ENCODE measurements around the gene CFAP43.
"Not testable (repeated sequence)": the region's sequence is repeated elsewhere in the genome, so short reads cannot be mapped to it uniquely, and the experiment has no call there.

Gene CFAP43

DNA sequence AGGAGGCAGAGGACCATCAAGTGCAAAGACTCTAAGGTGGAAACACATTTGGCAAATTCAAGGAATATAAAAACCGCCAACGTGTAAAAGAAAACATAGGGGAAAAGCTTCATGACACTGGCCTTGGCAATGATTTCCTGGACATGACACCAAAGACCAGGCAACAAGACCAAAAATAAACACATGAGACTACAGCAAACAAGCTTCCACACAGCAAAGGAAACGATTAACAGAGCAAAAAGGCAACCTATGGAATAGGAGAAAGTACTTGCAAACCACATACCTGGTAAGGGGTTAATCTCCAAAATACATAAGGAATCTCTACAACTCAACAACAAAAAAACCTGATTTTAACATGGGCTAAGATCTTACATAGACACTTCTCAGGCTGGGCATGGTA is 26.0 kb upstream of the CFAP43 start:
- DNase-seq (no peak), ATAC-seq (no peak)

DNA sequence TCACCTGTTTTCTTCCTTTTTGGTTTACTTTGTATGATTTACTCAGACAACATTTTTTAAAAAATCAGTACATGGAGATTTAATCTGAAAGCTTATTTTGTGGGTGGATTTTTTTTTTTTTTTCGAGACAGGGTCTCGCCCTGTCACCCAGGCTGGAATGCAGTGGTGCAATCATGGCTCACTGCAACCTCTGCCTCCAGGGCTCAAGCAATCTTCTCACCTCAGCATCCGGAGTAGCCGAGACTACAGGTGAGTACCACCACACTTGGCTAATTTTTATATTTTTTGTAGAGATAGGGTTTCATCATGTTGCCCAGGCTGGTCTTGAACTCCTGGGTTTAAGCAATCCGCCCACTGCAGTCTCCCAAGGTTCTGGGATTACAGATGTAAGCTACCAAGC is 25.1 kb upstream of the CFAP43 start:
- no peak for ATAC-seq
- DNase-seq: no peak

DNA sequence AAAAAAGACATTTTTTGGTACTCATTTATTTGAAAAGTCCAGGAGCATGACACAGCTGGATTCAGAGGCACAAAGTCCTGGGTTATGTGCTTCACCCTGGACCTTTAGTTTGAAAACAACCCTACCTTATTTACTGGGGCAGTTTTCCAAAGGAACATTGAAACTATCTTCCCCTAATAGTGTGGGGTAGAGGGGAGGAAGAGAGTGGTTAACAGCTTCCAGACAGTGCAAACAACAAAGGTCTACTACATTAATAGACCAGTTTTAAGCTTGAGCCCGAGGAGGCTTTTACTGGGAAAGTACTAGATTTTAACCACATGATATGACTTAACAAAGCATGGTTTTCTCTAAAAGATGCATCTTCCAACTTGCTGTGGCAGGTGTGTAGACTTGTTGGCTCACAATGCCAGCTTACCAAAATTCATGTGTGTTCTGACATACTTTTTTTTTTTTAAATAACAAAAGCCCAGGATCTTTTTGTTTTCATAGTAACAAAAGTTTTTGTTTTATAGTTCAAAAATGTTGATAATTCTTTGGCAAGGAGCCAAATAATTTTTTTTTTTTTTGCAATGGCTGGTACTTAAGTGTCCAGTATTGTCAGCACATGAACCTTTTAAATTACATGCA is 24.3 kb upstream of the CFAP43 start:
- no peak for ATAC-seq
- no peak for DNase-seq

DNA sequence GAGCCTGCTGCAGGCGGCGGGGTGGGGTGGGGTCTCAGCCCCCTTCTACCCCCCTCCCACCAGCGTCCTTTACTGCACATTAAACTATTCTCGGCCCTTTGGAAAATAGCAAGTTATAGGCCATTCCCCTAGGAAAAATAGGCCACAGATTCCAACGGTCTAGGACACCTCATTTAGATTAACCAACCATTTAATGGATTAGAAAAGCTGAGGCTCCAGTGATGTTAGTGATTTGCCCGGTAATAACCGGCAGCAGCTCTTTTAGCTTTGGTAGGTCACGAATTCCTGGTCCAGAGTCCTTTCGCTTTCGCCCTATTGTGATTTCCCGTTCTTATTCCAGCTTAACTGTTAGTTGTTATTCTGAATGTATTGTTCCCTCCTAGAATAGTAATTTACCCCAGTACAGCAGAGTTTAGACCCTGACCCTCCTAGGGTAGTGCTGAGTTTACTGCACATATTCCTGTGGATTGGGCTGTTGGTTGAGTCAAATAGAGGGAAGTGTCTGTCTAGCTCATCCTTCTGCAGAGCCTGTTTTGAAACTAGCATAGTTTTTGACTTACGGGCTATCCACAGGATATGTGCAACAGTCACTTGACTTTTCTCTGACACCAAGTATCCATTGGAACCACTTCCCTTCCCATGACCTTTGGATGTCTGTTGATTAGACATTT is 23.3 kb upstream of the CFAP43 start:
- no peak for DNase-seq

DNA sequence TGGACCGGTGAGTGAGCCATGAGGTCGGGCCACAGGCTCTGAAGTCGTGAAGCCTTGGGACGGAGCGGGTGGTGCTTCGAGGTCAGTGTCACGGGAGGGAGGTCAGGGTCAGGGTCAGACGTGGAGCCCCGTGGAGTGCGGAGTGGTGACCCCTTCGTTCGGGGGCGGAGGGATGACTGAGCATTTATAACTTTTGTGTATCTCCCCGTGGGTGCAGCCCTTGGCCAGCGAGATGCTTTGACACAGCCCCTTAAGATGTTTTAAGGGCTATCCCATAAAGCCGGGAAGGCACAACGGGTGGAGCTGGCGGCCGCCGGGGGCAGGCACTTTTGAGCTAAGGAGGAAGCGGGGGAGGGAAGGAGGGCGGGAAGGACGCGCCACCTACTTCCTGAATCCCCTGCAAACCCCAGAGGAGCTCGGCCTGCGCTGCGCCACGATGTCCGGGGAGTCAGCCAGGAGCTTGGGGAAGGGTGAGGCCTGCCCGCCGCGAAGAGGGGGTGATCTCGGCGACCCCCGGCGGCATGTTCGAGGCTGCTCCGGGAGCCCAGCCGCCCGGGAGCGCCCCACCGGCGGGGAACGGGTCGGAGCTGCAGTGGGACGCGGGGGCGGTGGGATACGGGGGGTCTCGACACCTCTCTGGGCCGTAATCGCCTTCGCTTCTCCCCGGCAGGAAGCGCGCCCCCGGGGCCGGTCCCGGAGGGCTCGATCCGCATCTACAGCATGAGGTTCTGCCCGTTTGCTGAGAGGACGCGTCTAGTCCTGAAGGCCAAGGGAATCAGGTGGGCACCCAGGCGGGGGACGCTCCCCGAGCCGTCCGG is 22.5 kb upstream of the CFAP43 start, which contains the start of gene GSTO1:
Gene GSTO1 (plus strand): TSS at position 400 of the 818 bp plus-strand sequence. CDS start 37 bp downstream, at position 437.
- ATAC-seq (peak; percentile 71), DNase-seq (peak; percentile 71)

More for the DNA sequence above, 23.3 kb upstream of the CFAP43 start:
- peak; percentile 67 for ATAC-seq

DNA sequence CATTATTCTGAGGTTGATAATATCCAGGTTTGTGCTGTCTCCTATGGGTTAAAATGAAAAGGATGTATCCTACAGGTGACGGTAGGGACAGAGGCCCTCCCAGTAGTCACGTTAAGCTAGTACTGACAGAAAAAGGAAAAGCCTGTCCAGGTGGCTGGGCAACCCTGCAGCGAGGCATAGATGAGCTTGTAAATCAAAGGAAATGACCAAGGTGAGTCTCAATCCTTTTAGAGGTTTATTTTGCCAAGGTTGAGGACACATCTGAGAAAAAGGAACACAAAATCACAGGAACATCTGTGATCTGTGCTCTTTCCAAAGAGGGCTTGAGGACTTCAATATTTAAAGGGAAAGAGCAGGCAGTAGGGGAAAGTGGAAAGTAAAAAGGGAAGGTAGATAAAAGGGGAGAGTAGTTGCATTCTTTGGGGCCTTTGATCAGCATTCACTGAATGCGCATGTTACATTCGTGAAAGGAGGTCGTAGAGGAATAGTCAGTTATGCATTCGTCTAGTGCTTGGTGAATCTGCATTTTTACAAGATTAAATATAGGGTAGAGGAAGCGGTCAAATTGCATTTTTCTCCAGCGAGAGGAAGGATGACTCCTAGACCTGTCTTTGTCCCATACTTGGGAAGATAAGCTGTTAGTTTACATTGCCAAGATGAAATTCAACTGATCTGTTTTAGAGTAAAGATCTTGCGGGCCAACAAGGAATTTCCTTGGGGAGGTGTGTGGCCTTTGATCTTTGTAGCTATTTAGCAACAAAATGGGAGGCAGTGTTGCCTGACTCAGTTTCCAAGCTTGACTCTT is 21.6 kb upstream of the CFAP43 start:
- DNase-seq (no peak), ATAC-seq (no peak)

DNA sequence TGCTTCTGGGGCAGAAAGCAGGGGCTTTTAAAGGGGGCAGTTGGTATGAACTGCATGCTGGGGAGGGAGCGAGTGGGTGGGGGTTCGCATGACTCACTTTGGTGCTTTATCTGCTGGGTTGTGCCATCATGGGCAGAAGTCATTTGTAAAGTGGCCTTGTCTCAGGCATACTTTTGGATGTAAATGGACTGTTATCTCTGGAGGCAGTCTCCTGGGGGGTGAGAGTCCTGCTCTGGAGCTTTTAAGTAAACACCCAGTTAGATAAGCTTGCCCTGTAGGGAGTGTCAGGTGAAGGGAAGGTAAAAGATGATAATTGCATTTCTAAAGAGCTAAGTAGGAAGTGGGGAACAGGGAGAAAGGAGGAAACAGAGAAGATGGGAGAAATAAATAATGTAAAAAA is 20.9 kb upstream of the CFAP43 start:
- DNase-seq: peak; percentile 37
- no peak for ATAC-seq

- no peak for ATAC-seq
- no peak for DNase-seq
Measured at GRCh38 chr10:104252368-104252767, 20.2 kb upstream of the CFAP43 start.

- no peak for DNase-seq
- ATAC-seq: no peak
Measured at GRCh38 chr10:104251443-104251842, 19.3 kb upstream of the CFAP43 start.

GRCh38 chr10:104250371-104250770 is 18.2 kb upstream of the CFAP43 start:
- ATAC-seq (no peak), DNase-seq (no peak)

GRCh38 chr10:104248931-104249330 is 16.8 kb upstream of the CFAP43 start:
- ATAC-seq, DNase-seq: not testable (repeated sequence)

DNA sequence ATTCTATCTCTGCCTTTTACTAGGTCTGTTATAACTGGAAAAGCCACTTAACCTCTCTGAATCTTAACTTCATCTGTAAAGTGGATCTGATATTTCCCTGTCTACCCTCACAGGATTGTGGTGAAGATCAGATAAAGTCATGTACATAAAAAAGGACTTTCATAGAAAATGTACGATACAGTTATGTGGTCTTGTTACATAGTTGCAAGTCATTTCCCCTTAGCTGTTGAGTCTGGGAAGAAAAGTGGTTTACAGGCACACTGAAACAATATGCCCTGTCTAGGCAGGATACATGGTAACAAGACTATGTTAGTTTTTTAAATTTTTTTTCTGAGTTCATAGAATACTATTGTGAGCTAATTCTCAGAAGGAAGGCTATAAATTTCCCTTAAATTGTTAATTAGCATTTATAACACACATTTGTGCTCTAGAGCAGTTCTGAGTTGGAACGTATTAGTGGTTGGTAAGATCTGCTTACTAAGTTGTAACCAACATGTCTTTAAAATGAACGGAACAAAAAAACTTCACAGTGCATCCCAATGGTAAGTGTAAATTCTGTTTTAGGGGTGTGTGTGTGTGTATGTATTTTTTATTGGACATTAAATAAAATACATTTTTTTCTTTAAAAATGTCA is 15.5 kb upstream of the CFAP43 start:
- DNase-seq (no peak), ATAC-seq (peak; percentile 73)

DNA sequence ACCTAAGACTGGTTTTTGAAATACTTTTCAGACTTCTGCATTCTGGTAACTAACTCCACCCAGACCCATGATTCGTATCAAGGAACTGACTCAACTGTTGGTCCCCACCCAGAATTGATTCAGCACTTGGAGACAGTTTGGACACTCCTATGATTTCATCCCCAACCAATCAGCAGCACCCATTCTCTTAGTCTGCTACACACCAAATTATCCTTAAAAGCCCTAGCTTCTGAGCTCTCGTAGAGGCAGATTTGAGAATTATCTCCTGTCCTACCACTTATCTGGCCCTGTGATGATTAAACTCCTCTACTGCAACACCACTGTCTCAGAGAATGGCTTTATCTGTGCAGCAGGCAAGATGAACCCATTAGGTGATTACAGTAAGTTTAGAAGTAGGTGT is 14.8 kb upstream of the CFAP43 start:
- DNase-seq: no peak
- peak; percentile 60 for ATAC-seq

DNA sequence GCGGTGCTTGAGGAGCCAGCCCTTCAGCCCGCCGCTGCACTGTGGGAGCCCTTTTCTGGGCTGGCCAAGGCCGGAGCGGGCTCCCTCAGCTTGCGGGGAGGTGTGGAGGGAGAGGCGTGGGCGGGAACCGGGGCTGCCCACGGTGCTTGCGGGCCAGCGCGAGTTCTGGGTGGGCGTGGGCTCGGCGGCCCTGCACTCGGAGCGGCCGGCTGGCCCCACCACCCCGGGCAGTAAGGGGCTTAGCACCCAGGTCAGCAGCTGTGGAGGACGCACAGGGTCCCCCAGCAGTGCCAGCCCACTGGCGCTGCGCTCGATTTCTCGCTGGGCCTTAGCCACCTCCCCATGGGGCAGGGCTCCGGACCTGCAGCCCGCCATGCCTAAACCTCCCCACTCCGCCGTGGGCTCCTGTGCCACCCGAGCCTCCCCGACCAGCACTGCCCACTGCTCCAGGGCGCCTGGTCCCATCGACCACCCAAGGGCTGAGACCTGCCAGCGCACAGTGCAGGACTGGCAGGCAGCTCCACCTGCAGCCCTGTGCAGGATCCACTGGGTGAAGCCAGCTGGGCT is 13.0 kb upstream of the CFAP43 start:
- ATAC-seq (no peak), DNase-seq (no peak)

DNA sequence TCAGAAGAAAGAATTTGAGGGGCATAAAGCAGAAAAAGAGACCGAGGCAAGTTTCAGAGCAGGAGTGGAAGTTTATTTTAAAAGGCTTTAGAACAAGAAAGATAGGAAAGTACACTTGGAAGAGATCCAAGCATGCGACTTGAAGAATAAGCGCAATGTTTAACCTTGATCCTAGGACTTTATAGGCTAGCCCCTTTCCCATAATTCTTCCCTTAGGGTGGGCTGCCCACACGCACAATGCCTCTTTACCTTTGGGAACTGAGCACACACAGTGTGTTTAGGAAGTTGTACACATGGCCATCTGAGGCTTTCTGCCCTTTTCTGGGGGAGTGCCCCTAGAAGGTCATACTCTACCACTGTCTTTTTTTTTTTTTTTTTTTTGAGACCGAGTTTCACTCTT is 11.3 kb upstream of the CFAP43 start:
- DNase-seq (no peak), ATAC-seq (no peak)

DNA sequence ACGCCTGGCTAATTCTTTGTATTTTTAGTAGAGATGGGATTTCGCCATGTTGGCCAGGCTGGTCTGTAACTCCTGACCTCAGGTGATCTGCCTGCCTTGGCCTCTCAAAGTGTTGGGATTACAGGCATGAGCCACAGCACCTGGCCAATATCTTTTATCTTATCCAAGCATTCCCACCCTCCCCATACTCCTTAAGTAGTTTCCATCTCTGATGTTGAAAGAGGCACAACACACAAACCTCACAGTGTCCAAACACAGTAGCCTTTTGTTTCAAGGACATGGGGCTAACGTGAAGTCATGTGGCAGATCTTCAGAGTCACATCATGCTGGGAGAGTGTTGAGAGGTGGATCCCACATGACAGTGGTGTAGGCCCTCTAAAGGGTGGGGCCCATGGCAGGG is 10.8 kb upstream of the CFAP43 start:
- not testable (repeated sequence) for ATAC-seq, DNase-seq

DNA sequence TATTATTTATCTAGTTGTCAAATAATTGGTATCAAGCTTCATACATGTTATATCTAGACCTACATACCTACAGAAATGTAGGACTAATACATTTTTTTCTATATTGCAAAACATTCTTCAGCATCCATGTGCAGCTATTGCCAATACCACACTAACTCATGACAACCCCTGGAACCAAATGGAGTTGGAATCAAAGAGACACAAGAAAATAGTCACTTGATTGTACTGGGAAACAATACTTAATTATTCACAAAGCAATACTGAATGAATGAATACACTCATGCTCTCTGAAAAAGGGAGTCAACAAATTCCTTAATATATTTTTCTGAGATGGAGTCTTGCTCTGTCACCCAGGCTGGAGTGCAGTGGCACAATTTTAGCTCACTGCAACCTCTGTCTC is 10.4 kb upstream of the CFAP43 start:
- DNase-seq (no peak), ATAC-seq (no peak)

- DNase-seq (no peak), ATAC-seq (no peak)
Measured at GRCh38 chr10:104240078-104240477, 7.9 kb upstream of the CFAP43 start.

DNA sequence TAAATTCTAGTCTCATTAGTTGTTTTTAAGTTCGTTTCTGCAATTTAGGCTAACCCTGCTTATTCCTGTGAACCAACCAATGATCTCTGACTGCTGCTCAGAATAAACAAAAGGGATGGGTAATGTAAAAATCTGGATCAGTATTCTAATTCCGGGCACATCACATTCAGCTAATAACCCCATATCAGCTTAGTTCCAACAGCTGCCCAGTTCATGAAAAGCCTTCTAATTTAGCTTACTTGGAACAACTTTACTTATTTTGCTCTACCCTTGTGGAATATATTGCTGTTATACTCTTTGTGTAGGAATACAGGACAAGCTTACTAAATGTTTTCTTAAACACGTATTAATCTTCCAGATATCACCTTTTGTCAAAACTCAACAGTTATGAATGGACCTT is 3.6 kb upstream of the CFAP43 start:
- ATAC-seq (no peak), DNase-seq (no peak)

DNA sequence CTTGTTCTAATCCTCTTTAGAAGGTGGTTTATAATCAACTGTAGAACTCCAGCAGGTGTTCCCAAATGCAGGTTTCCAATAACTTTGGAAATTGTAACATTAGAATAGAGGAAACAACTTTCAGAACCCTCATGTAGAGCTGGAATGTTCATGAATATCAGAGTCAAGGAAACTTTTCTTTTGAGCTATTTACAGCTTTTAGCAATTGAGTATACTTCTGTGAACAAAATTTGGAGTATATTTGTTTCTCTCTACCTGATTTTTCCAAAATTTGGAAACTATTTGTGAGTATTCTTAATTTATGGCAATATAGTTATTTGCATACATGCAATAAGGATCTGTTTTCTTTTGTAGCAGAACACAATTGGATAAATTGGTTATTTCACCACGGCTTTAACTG is 2.8 kb upstream of the CFAP43 start:
- DNase-seq (no peak), ATAC-seq (no peak)

DNA sequence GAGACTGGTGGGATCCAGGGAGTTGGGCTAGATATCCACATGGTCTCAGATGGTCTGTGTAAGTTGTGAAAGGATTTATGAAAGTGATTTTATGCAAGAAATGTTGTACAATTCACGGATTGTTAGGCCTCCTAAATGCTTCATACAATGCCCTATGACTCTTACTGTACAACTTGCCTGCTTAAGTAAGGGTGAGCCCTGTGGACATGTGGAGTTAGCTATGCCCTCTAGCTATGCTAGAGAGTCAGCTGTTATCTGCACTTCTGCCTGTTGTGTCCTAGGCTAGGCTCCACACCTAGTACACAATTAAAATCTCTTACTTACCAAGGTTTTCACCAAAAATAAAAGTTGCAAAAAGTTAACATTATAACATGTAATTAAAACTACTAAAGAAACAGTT is 1.7 kb upstream of the CFAP43 start:
- ATAC-seq: no peak

More for the DNA sequence above, 1.7 kb upstream of the CFAP43 start:
- DNase-seq: no peak

Measured in stimulated activated naive CD8-positive, alpha-beta T cell treated with anti-CD3 and anti-CD28 coated beads, Interleukin-15, Interleukin-2, amounts not matched to agents 100 U/mL and 50 U/mL, for 24 hours (primary cell).